ENCODE measurements around the gene MARCHF3. TPM values are rescaled to one million over a fixed set of nuclear protein-coding genes. Genes with fewer than 3 reads are reported as not detected.
A peak's percentile ranks its signal among the peaks of the same experiment; 100 is the strongest.

MARCHF3 gene
- total and polyA plus RNA-seq, 2 donors (not counting 1 experiment from before 2014, with no cell fraction given), result 8.6 to 11.6 TPM

DNA sequence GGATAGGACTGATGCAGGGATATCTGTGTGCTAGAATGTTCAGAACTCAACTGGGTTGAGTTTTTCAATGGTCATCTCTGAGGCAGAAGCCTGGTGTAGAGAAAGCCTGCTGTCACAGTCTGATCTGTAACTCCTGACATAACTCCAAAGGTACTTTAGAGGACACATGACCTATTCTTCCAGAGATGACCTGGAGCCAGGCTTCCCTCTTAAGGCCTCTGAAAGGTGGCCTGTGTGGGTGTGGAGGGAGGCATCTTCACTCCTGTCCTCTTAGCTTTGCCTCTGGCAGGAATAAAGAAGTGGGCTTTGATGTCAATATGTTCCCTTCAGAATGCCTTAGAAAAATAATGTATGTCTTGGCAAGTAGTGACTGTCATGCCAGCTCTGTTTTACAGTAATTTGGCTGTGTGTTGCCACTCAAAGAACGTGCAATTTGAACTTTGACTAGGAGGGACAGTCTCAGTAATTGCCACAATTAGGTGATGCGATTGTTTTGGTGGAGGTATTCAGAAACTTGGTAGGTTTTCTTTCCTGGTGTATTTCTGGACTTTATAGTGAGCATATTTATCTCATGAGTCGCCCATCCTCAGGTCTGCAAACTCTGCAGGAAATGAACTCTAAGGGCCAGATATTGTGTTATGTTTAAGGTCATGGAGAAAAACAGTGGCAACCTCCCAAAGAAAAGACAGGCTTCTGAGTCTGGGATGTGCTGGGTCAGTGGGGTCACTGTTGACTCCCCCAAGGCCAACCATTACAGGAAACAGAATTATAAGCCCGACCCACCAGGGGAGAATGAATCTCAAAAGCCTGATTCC lies 46.2 kb upstream of the MARCHF3 start:
- DNase-seq (ENCODE audit: low read depth in 2 of 2), result peak; percentile 16 to 44
- H3K79me2 ChIP-seq (ENCODE audit: control insufficient read depth, insufficient read depth, low read length), result no peaks in the 10 kb centered on the region
- no peaks in the 10 kb centered on the region for H3K4me1 ChIP-seq (ENCODE audit: control insufficient read depth, extremely low read depth, insufficient read depth, low read length)
- no peaks in the 10 kb centered on the region for H3K36me3 ChIP-seq (ENCODE audit: control insufficient read depth, insufficient read depth, low read length)
- no peak overlapping the region for H3K27ac ChIP-seq (ENCODE audit: insufficient read depth, low read length)
- no peaks in the 10 kb centered on the region for H3K9me3 ChIP-seq (ENCODE audit: control insufficient read depth, insufficient read depth, low read depth, low read length)
- no peak overlapping the region for H2AFZ ChIP-seq (ENCODE audit: low read length)
- H3K4me2 ChIP-seq (ENCODE audit: extremely low read depth, insufficient read depth, low read length), result no peak overlapping the region
- no peak overlapping the region for H3K9ac ChIP-seq (ENCODE audit: insufficient read depth, low read length)
- TF ChIP-seq, protein P1, sequence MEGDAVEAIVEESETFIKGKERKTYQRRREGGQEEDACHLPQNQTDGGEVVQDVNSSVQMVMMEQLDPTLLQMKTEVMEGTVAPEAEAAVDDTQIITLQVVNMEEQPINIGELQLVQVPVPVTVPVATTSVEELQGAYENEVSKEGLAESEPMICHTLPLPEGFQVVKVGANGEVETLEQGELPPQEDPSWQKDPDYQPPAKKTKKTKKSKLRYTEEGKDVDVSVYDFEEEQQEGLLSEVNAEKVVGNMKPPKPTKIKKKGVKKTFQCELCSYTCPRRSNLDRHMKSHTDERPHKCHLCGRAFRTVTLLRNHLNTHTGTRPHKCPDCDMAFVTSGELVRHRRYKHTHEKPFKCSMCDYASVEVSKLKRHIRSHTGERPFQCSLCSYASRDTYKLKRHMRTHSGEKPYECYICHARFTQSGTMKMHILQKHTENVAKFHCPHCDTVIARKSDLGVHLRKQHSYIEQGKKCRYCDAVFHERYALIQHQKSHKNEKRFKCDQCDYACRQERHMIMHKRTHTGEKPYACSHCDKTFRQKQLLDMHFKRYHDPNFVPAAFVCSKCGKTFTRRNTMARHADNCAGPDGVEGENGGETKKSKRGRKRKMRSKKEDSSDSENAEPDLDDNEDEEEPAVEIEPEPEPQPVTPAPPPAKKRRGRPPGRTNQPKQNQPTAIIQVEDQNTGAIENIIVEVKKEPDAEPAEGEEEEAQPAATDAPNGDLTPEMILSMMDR (conservative IDR thresholded peaks at IDR 0.05 in 1 of 2, IDR thresholded peaks at IDR 0.05 in 1 of 2; ENCODE audit: low read depth in 1 of 2, low read length in 2 of 2), result no peak
- no peak for TF ChIP-seq EZH2 (IDR thresholded peaks at IDR 0.05; ENCODE audit: low read length, missing control alignments)
- no peaks in the 10 kb centered on the region for H3K27me3 ChIP-seq (ENCODE audit: control insufficient read depth, insufficient read depth, low read length)
- H4K20me1 ChIP-seq (ENCODE audit: control insufficient read depth, extremely low read depth, insufficient read depth, low read length), result no peaks in the 10 kb centered on the region
- no peak overlapping the region for H3K4me3 ChIP-seq (replicated peaks in 1 of 4; ENCODE audit: control extremely low read depth in 1 of 4, insufficient read depth in 1 of 4, low read depth in 3 of 4, low read length in 4 of 4)

DNA sequence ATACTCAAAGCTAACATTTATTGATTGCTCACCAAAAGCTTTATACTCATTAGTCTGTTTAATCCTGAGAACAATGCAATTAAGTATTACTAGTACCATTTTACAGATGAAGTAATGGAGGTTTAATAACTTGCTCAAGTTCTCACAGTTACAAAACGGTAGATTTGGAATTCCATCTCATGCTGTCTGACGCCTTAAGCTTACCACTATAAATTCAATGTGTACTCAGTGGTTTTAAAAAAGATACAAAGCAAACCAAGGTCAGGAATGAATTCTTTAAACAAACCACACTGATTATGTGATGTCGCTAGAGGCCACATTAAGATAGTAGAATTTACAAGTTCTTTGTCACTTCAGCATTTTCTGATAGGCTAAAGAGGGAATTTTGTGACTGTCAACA lies 44.1 kb upstream of the MARCHF3 start:
- H3K27me3 ChIP-seq (ENCODE audit: control insufficient read depth, insufficient read depth, low read length), result no peaks in the 10 kb centered on the region
- H3K4me1 ChIP-seq (ENCODE audit: control insufficient read depth, extremely low read depth, insufficient read depth, low read length), result no peaks in the 10 kb centered on the region
- H3K27ac ChIP-seq (ENCODE audit: insufficient read depth, low read length), result no peak overlapping the region
- H3K36me3 ChIP-seq (ENCODE audit: control insufficient read depth, insufficient read depth, low read length), result no peaks in the 10 kb centered on the region
- no peak overlapping the region for H2AFZ ChIP-seq (ENCODE audit: low read length)
- DNase-seq (ENCODE audit: low read depth in 2 of 2), result peak in 1 of 2 donors; percentile 41
- H3K4me3 ChIP-seq (replicated peaks in 1 of 4; ENCODE audit: control extremely low read depth in 1 of 4, insufficient read depth in 1 of 4, low read depth in 3 of 4, low read length in 4 of 4), result no peak overlapping the region
- TF ChIP-seq, protein P1 (conservative IDR thresholded peaks at IDR 0.05 in 1 of 2, IDR thresholded peaks at IDR 0.05 in 1 of 2; ENCODE audit: low read depth in 1 of 2, low read length in 2 of 2), result no peak
- no peak for TF ChIP-seq EZH2 (IDR thresholded peaks at IDR 0.05; ENCODE audit: low read length, missing control alignments)
- no peaks in the 10 kb centered on the region for H3K79me2 ChIP-seq (ENCODE audit: control insufficient read depth, insufficient read depth, low read length)
- H3K9me3 ChIP-seq (ENCODE audit: control insufficient read depth, insufficient read depth, low read depth, low read length), result no peaks in the 10 kb centered on the region
- H3K9ac ChIP-seq (ENCODE audit: insufficient read depth, low read length), result no peak overlapping the region
- no peaks in the 10 kb centered on the region for H4K20me1 ChIP-seq (ENCODE audit: control insufficient read depth, extremely low read depth, insufficient read depth, low read length)
- H3K4me2 ChIP-seq (ENCODE audit: extremely low read depth, insufficient read depth, low read length), result no peak overlapping the region

DNA sequence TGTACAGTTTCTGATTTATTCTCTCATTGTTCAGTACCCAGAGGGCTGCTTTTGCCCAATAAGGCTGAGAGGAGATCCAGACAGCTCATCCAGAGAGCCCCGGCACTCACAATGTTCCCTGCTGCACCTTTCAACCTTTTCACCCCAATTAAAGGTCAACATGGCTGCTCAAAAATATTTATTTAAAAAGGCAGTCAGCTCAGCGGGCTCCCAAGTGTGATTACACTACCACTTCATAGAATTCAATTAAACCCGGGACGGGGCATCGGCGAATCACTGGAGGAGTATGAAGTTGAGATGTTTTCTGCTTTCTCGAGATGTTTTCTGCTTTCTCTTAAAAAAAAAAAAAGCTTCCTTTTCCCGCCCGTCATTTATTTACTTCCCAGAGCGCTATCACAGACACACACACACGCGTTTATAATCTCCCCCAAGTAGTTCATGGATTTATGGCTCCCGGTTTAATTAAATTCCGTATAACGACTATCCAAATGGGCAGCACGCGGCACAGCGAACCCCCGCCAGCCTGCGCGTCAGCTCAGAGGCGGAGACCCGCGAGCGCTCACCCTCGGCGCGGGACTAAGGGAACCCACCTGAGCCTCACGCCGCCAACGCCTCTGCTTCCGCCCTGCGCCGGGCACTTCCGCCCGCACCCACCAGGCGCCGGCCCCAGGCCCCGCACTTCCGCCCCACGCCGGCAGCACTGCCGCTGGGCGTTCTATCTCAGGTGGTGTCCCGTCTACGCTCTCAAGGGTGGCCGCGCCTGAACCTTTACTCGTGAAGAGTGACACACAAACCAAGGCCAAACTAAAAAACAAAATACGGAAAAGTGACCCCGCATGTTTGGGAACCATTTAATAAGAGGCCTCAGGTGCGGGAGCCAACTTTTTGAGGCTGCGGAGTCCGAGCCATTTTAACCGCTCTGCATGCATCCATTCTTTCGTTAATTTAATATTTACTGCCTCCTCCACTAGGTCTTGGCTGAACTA lies 42.8 kb upstream of the MARCHF3 start, which contains the start of gene C5orf63:
TSS of gene C5orf63 (minus strand) at position 642 of the 986 bp plus-strand sequence. CDS start 14,507 bp downstream, outside the sequence.
- peak within 1 kb of the TSS; percentile 32 for H3K9ac ChIP-seq (ENCODE audit: insufficient read depth, low read length)
- H3K79me2 ChIP-seq (ENCODE audit: control insufficient read depth, insufficient read depth, low read length), result no peaks in the 10 kb centered on the region
- peak; percentile 26 to 54 for DNase-seq (ENCODE audit: low read depth in 2 of 2)
- H3K9me3 ChIP-seq (ENCODE audit: control insufficient read depth, insufficient read depth, low read depth, low read length), result no peaks in the 10 kb centered on the region
- peak within 1 kb of the TSS; percentile 75 for H3K4me2 ChIP-seq (ENCODE audit: extremely low read depth, insufficient read depth, low read length)
- TF ChIP-seq EZH2 (IDR thresholded peaks at IDR 0.05; ENCODE audit: low read length, missing control alignments), result no peak
- TF ChIP-seq, protein P1 (conservative IDR thresholded peaks at IDR 0.05 in 1 of 2, IDR thresholded peaks at IDR 0.05 in 1 of 2; ENCODE audit: low read depth in 1 of 2, low read length in 2 of 2), result peak in 1 of 2 donors; percentile 10
- no peaks in the 10 kb centered on the region for H3K4me1 ChIP-seq (ENCODE audit: control insufficient read depth, extremely low read depth, insufficient read depth, low read length)
- H3K27me3 ChIP-seq (ENCODE audit: control insufficient read depth, insufficient read depth, low read length), result no peaks in the 10 kb centered on the region
- peak within 1 kb of the TSS; percentile 56 to 83 (median 68) for H3K4me3 ChIP-seq (replicated peaks in 1 of 4; ENCODE audit: control extremely low read depth in 1 of 4, insufficient read depth in 1 of 4, low read depth in 3 of 4, low read length in 4 of 4)
- peak within 1 kb of the TSS; percentile 71 for H2AFZ ChIP-seq (ENCODE audit: low read length)
- H3K36me3 ChIP-seq (ENCODE audit: control insufficient read depth, insufficient read depth, low read length), result no peaks in the 10 kb centered on the region
- H4K20me1 ChIP-seq (ENCODE audit: control insufficient read depth, extremely low read depth, insufficient read depth, low read length), result no peaks in the 10 kb centered on the region
- no peak within 1 kb of the TSS for H3K27ac ChIP-seq (ENCODE audit: insufficient read depth, low read length)

All from fibroblast of lung (primary cell).